SK-N-SH (cell line): ENCODE data around the gene INAVA. TPM values are rescaled to one million over a fixed set of nuclear protein-coding genes. Genes with fewer than 3 reads are reported as not detected.

Experiments used
- CTCF ChIA-PET: fragments of 300-600, 350-600 bp; formaldehyde crosslinking; extraction: SDS; loops from one replicate; lab custom pipeline; 2021; lab: Yijun Ruan, JAX
- POLR2A ChIA-PET: fragments of 350-600 bp; sonication (Branson Sonifier 250); formaldehyde crosslinking; extraction: SDS; loops from one replicate; lab custom pipeline; 2020; ENCODE audit warnings: antibody characterized with exemption, inconsistent platforms; lab: Yijun Ruan, JAX
- DNase-seq: peaks from one replicate; pipeline ENCODE4 v3.0.0; 2012
- H2AFZ ChIP-seq: fragments of 200-600 bp; sonication (generic); 2 replicates; pipeline ENCODE4 v1.8.1; 2016; ENCODE audit warnings: antibody characterized with exemption, mild to moderate bottlenecking, low read depth
- H3F3A ChIP-seq: fragments of 200-600 bp; sonication (generic); replicated peaks from 2 replicates; pipeline ENCODE3; 2016; ENCODE audit warnings: antibody characterized with exemption, mild to moderate bottlenecking; ENCODE audit not compliant: insufficient read depth
- H3K27ac ChIP-seq, 2 experiments: fragments of 200-500 bp in 1 of 2; fragments of 200-600 bp in 1 of 2; sonication (Bioruptor generic) in 1 of 2; sonication (generic), shearing (Covaris generic) in 1 of 2; 2 replicates each; pipeline versions ENCODE4 v1.5.1 to v1.6.1; 2014 to 2016; ENCODE audit warnings: low read depth in 2 of 2, inconsistent platforms in 1 of 2, low read length in 1 of 2, mild to moderate bottlenecking in 1 of 2, mixed read lengths in 1 of 2
- H3K27me3 ChIP-seq: fragments of 200-600 bp; sonication (generic), shearing (Covaris generic); 2 replicates; pipeline ENCODE4 v1.6.1; 2016; ENCODE audit warnings: mixed run types; ENCODE audit not compliant: insufficient read depth
- H3K36me3 ChIP-seq, 2 experiments: fragments of 200-500 bp in 1 of 2; fragments of 200-600 bp in 1 of 2; sonication (Bioruptor generic) in 1 of 2; sonication (generic) in 1 of 2; replicated peaks in 1 of 2; 2 replicates each; pipeline versions ENCODE3 to v1.5.1; 2014 to 2016; ENCODE audit warnings: low read length in 1 of 2, mild to moderate bottlenecking in 1 of 2; ENCODE audit not compliant: insufficient read depth in 2 of 2, control insufficient read depth in 1 of 2
- H3K4me1 ChIP-seq, 2 experiments: fragments of 200-500 bp in 1 of 2; fragments of 200-600 bp in 1 of 2; sonication (Bioruptor generic) in 1 of 2; sonication (generic), shearing (Covaris generic) in 1 of 2; 2 replicates each; pipeline versions ENCODE4 v1.5.1 to v1.6.1; 2014 to 2016; ENCODE audit warnings: low read depth in 1 of 2, low read length in 1 of 2, mixed run types in 1 of 2; ENCODE audit not compliant: insufficient read depth in 2 of 2, control insufficient read depth in 1 of 2
- H3K4me2 ChIP-seq: fragments of 200-600 bp; sonication (generic), shearing (Covaris generic); 2 replicates; pipeline ENCODE4 v1.6.1; 2017; ENCODE audit warnings: mixed run types
- H3K4me3 ChIP-seq, 2 experiments: fragments of 200-500 bp in 1 of 2; fragments of 200-600 bp in 1 of 2; sonication (Bioruptor generic) in 1 of 2; sonication (generic), shearing (Covaris generic) in 1 of 2; 2 replicates each; pipeline versions ENCODE4 v1.5.1 to v1.8.1; 2014 to 2016; ENCODE audit warnings: low read depth in 2 of 2, inconsistent platforms in 1 of 2, low read length in 1 of 2, mild to moderate bottlenecking in 1 of 2, mixed read lengths in 1 of 2, moderate library complexity in 1 of 2
- H3K79me2 ChIP-seq: fragments of 200-600 bp; sonication (generic); 2 replicates; pipeline ENCODE4 v1.8.1; 2017; ENCODE audit warnings: mild to moderate bottlenecking; ENCODE audit not compliant: insufficient read depth
- H3K9ac ChIP-seq: fragments of 200-600 bp; sonication (generic); 2 replicates; pipeline ENCODE4 v1.6.1; 2017; ENCODE audit warnings: mixed run types
- H3K9me2 ChIP-seq: fragments of 200-600 bp; sonication (generic); 2 replicates; pipeline ENCODE4 v1.6.1; 2017; ENCODE audit warnings: mixed run types
- H3K9me3 ChIP-seq: fragments of 200-600 bp; sonication (generic); 2 replicates; pipeline ENCODE4 v1.6.1; 2017; ENCODE audit warnings: mixed run types, mild to moderate bottlenecking, moderate library complexity
- H4K20me1 ChIP-seq: fragments of 200-600 bp; sonication (generic); 2 replicates; pipeline ENCODE4 v1.6.1; 2017; ENCODE audit warnings: mild to moderate bottlenecking, mixed run types; ENCODE audit not compliant: insufficient read depth
- EP300 ChIP-seq, 2 experiments: IDR thresholded peaks; 2 replicates each; pipeline versions ENCODE4 v1.4.0 to v1.6.1; 2012; ENCODE audit warnings: borderline replicate concordance in 1 of 2, low read depth in 1 of 2, low read length in 1 of 2
- FOSL2 ChIP-seq: IDR thresholded peaks from 2 replicates; pipeline ENCODE4 v1.4.0; 2012; ENCODE audit warnings: low read depth, mild to moderate bottlenecking, moderate library complexity, borderline replicate concordance
- FOXJ3 ChIP-seq: sonication (generic); formaldehyde crosslinking; IDR thresholded peaks from 2 replicates; pipeline ENCODE4 v1.5.1; 2020; ENCODE audit warnings: mild to moderate bottlenecking, missing genetic modification reagents
- GABPA ChIP-seq: IDR thresholded peaks from 2 replicates; pipeline ENCODE4 v1.4.0; 2012; ENCODE audit warnings: low read depth, mild to moderate bottlenecking
- MEF2A ChIP-seq: IDR thresholded peaks from 2 replicates; pipeline ENCODE4 v1.4.0; 2012; ENCODE audit warnings: low read depth, borderline replicate concordance
- MXI1 ChIP-seq: IDR thresholded peaks from 2 replicates; pipeline ENCODE4 v1.6.1; 2012; ENCODE audit warnings: mild to moderate bottlenecking, low read depth, low read length, improper control_type of control experiment
- NRF1 ChIP-seq: IDR thresholded peaks from 2 replicates; pipeline ENCODE4 v1.6.1; 2012; ENCODE audit warnings: low read depth, mild to moderate bottlenecking, low read length
- RAD21 ChIP-seq: IDR thresholded peaks from 2 replicates; pipeline ENCODE4 v1.6.1; 2012; ENCODE audit warnings: mild to moderate bottlenecking, low read length
- RFX5 ChIP-seq: IDR thresholded peaks from 2 replicates; pipeline ENCODE4 v1.6.1; 2012; ENCODE audit warnings: mild to moderate bottlenecking, improper control_type of control experiment, low read length
- RXRA ChIP-seq: IDR thresholded peaks from 2 replicates; pipeline ENCODE4 v1.4.0; 2012; ENCODE audit warnings: low read depth, mild to moderate bottlenecking, borderline replicate concordance
- SIN3A ChIP-seq: IDR thresholded peaks from 2 replicates; pipeline ENCODE4 v1.6.1; 2012; ENCODE audit warnings: low read depth, mild to moderate bottlenecking, low read length, moderate library complexity, borderline replicate concordance
- SMC3 ChIP-seq: IDR thresholded peaks from 2 replicates; pipeline ENCODE4 v1.6.1; 2012; ENCODE audit warnings: low read depth, low read length, improper control_type of control experiment
- TAF1 ChIP-seq: IDR thresholded peaks from 2 replicates; pipeline ENCODE4 v1.6.1; 2012; ENCODE audit warnings: low read depth, mild to moderate bottlenecking, low read length, moderate library complexity, borderline replicate concordance
- TCF12 ChIP-seq: IDR thresholded peaks from 2 replicates; pipeline ENCODE4 v1.4.0; 2012
- WGBS: methylation state at CpG from one replicate; pipeline ENCODE4 v1.1.6; 2017; ENCODE audit warnings: low lambda C conversion rate; 5-methylcytosine and 5-hydroxymethylcytosine counted together
- polyA plus RNA-seq, 3 experiments: library from polyadenylated mRNA; depleted of rRNA; stranded (reverse); fragments of >200 nt; gene quantifications; 2 replicates each; pipeline ENCODE4 v1.2.3, GENCODE V29; 2012
- TF ChIP-seq, protein P1 (sequence below): IDR thresholded peaks from 2 replicates; pipeline ENCODE4 v1.4.0; 2012; ENCODE audit warnings: low read depth, borderline replicate concordance
- TF ChIP-seq, protein P2 (sequence below): IDR thresholded peaks from 2 replicates; pipeline ENCODE4 v1.4.0; 2012; ENCODE audit warnings: low read depth
- TF ChIP-seq, protein P3 (sequence below): fragments of 150-350 bp; IDR thresholded peaks from 2 replicates; pipeline ENCODE4 v1.6.1; 2016; ENCODE audit warnings: mild to moderate bottlenecking, low read depth, low read length

The INAVA gene
- polyA plus RNA-seq, 1 of the 3 experiments (the other 2 are of a cell fraction): 0.12 TPM

DNA sequence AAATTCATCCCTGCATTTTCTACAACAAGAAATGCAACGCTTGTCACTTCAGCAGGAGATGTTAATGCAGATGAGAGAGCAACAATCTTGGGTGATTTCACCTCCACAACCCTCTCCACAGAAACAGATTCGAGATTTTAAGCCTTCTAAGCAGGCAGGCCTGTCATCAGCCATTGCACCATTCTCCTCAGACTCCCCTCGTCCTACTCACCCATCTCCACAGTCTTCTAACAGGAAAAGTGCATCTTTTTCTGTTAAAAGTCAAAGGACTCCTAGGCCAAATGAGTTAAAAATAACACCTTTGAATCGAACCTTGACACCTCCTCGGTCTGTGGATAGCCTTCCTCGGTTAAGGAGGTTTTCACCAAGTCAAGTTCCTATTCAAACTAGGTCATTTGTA, 45.3 kb upstream of the INAVA start:
- Histone ChIP-seq H3K79me2 (peaks cover 5% of the 10 kb centered on the region; the same call in 1 of the 2 replicates), H3K4me2 (no peak overlapping the region), H3K9me2 (no peaks in the 10 kb centered on the region), H4K20me1 (no peaks in the 10 kb centered on the region), H3K9me3 (no peaks in the 10 kb centered on the region), H3F3A (peaks cover 3% of the 10 kb centered on the region), H3K27me3 (no peaks in the 10 kb centered on the region), H3K9ac (no peak overlapping the region), H3K27ac (no peak overlapping the region), H3K36me3 (peaks cover 90 to 96% of the 10 kb centered on the region in 2 experiments), H2AFZ (no peak overlapping the region), H3K4me3 (no peak overlapping the region), H3K4me1 (no peaks in the 10 kb centered on the region)
- ChIA-PET POLR2A (no interaction called here), CTCF (interaction anchor here (0.9 kb wide), 1 partner anchor 12 kb away, joined by 5 read pairs; no protein-coding TSS in a partner anchor)
- WGBS: 100% methylated on average over 5 of the region's 6 CpGs
- no peak for TF ChIP-seq FOSL2
- TF ChIP-seq MXI1: no peak
- no peak for TF ChIP-seq SIN3A
- TF ChIP-seq RFX5: no peak
- TF ChIP-seq, protein P1, sequence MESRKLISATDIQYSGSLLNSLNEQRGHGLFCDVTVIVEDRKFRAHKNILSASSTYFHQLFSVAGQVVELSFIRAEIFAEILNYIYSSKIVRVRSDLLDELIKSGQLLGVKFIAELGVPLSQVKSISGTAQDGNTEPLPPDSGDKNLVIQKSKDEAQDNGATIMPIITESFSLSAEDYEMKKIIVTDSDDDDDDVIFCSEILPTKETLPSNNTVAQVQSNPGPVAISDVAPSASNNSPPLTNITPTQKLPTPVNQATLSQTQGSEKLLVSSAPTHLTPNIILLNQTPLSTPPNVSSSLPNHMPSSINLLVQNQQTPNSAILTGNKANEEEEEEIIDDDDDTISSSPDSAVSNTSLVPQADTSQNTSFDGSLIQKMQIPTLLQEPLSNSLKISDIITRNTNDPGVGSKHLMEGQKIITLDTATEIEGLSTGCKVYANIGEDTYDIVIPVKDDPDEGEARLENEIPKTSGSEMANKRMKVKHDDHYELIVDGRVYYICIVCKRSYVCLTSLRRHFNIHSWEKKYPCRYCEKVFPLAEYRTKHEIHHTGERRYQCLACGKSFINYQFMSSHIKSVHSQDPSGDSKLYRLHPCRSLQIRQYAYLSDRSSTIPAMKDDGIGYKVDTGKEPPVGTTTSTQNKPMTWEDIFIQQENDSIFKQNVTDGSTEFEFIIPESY: no peak
- TF ChIP-seq SMC3: no peak
- TF ChIP-seq MEF2A: no peak
- TF ChIP-seq NRF1: no peak
- TF ChIP-seq TAF1: no peak
- no peak for TF ChIP-seq EP300 (IDR thresholded peaks at IDR 0.05; ENCODE audit: borderline replicate concordance in 1 of 2, low read depth in 1 of 2, low read length in 1 of 2)
- TF ChIP-seq, protein P2, sequence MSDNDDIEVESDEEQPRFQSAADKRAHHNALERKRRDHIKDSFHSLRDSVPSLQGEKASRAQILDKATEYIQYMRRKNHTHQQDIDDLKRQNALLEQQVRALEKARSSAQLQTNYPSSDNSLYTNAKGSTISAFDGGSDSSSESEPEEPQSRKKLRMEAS: no peak
- DNase-seq: no peak

DNA sequence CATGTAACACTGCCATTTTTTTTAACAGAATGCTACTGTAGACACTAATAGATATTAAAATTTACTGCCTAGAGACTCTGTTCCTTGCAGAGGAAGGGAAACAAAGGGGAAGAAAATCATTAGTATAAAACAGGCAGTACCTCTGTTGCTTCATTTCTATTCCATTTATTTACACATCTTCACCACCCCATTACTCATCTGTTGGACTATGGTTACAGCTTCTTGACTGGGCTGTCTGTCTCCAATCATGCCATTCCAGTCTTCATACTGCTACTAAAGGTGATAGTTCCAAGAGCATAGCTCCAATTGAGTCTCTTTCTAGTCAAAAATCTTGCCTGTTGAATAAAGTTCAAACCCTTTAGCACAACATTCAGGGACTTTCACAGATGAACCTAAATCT, 44.1 kb upstream of the INAVA start:
- no peak overlapping the region for H3K4me3 ChIP-seq
- no peak overlapping the region for H3K4me2 ChIP-seq
- H3K9me2 ChIP-seq: no peaks in the 10 kb centered on the region
- TF ChIP-seq RAD21 (no peak), GABPA (no peak), TCF12 (no peak), RXRA (no peak), FOXJ3 (CRISPR knock-in tag) (no peak)
- TF ChIP-seq, protein P3, sequence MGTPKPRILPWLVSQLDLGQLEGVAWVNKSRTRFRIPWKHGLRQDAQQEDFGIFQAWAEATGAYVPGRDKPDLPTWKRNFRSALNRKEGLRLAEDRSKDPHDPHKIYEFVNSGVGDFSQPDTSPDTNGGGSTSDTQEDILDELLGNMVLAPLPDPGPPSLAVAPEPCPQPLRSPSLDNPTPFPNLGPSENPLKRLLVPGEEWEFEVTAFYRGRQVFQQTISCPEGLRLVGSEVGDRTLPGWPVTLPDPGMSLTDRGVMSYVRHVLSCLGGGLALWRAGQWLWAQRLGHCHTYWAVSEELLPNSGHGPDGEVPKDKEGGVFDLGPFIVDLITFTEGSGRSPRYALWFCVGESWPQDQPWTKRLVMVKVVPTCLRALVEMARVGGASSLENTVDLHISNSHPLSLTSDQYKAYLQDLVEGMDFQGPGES: no peak
- no peak for DNase-seq
- CTCF ChIA-PET: interaction anchor here (0.7 to 2.0 kb wide), 2 partner anchors 13 to 186 kb away, joined by 3 to 6 read pairs; no protein-coding TSS in a partner anchor
- H2AFZ ChIP-seq: no peak overlapping the region
- no peaks in the 10 kb centered on the region for H3K4me1 ChIP-seq
- no peaks in the 10 kb centered on the region for H3K27me3 ChIP-seq
- H3K79me2 ChIP-seq: no peaks in the 10 kb centered on the region
- POLR2A ChIA-PET: no interaction called here
- H3K36me3 ChIP-seq: peaks cover 90 to 95% of the 10 kb centered on the region in 2 experiments
- peaks cover 8% of the 10 kb centered on the region for H3F3A ChIP-seq
- H3K27ac ChIP-seq: no peak overlapping the region
- no peak overlapping the region for H3K9ac ChIP-seq
- no peaks in the 10 kb centered on the region for H4K20me1 ChIP-seq
- no peaks in the 10 kb centered on the region for H3K9me3 ChIP-seq
